Neural progenitor cell (in vitro differentiated cells): Measurements from ENCODE around the gene CCS. TPM values are rescaled to one million over a fixed set of nuclear protein-coding genes. Genes with fewer than 3 reads are reported as not detected.
"Not testable (repeated sequence)": the region's sequence is repeated elsewhere in the genome, so short reads cannot be mapped to it uniquely, and the experiment has no call there.

ENCODE experiments used
- DNase-seq: peaks from one replicate; pipeline ENCODE4 v3.0.0-alpha.2; 2016; ENCODE audit warnings: low spot score
- H2AFZ ChIP-seq: fragments of 200-600 bp; sonication (generic); replicated peaks from 2 replicates; pipeline ENCODE4 v1.6.1; 2016; ENCODE audit warnings: antibody characterized with exemption
- H3F3A ChIP-seq: fragments of 200-600 bp; sonication (generic); 2 replicates; pipeline ENCODE4 v1.6.1; 2016; ENCODE audit warnings: antibody characterized with exemption, low read depth
- H3K27ac ChIP-seq: fragments of 200-600 bp; sonication (generic); 2 replicates; pipeline ENCODE4 v1.5.1; 2016; ENCODE audit warnings: mild to moderate bottlenecking
- H3K27me3 ChIP-seq: fragments of 200-600 bp; sonication (generic); 2 replicates; pipeline ENCODE4 v1.6.1; 2016; ENCODE audit warnings: mild to moderate bottlenecking, moderate library complexity
- H3K36me3 ChIP-seq: fragments of 200-600 bp; sonication (generic); 2 replicates; pipeline ENCODE4 v1.5.1; 2016
- H3K4me1 ChIP-seq: fragments of 200-600 bp; sonication (generic); 2 replicates; pipeline ENCODE4 v1.6.1; 2016; ENCODE audit warnings: mixed run types
- H3K4me2 ChIP-seq: fragments of 200-600 bp; sonication (generic); 2 replicates; pipeline ENCODE4 v1.6.1; 2016
- H3K4me3 ChIP-seq: fragments of 200-600 bp; sonication (generic); 2 replicates; pipeline ENCODE4 v1.5.1; 2016
- H3K79me2 ChIP-seq: fragments of 200-600 bp; sonication (generic); 2 replicates; pipeline ENCODE4 v1.6.1; 2016; ENCODE audit warnings: low read depth
- H3K9ac ChIP-seq: fragments of 200-600 bp; sonication (generic); 2 replicates; pipeline ENCODE4 v1.6.1; 2016
- H3K9me3 ChIP-seq: fragments of 200-600 bp; sonication (generic); 2 replicates; pipeline ENCODE4 v1.5.1; 2016; ENCODE audit warnings: low read depth
- H4K20me1 ChIP-seq: fragments of 200-600 bp; sonication (generic); 2 replicates; pipeline ENCODE4 v1.6.1; 2016; ENCODE audit warnings: low read depth
- H3K27ac Mint-ChIP-seq: 3 replicates; pipeline ENCODE4 v1.8.0; 2021; ENCODE audit warnings: mixed read lengths
- H3K27me3 Mint-ChIP-seq: 2 replicates; pipeline ENCODE4 v1.8.0; 2022; ENCODE audit warnings: low read depth, mild to moderate bottlenecking, inconsistent platforms, moderate library complexity, mixed read lengths; ENCODE audit not compliant: insufficient read depth
- H3K36me3 Mint-ChIP-seq: 3 replicates; pipeline ENCODE4 v1.8.0; 2021; ENCODE audit warnings: mixed read lengths
- H3K4me1 Mint-ChIP-seq: 3 replicates; pipeline ENCODE4 v1.8.0; 2021; ENCODE audit warnings: mixed read lengths
- H3K4me3 Mint-ChIP-seq: 3 replicates; pipeline ENCODE4 v1.8.0; 2021; ENCODE audit warnings: mild to moderate bottlenecking, moderate library complexity, mixed read lengths
- H3K9me3 Mint-ChIP-seq: 3 replicates; pipeline ENCODE4 v1.8.0; 2020; ENCODE audit warnings: mixed read lengths
- EZH2 ChIP-seq: fragments of 200-600 bp; sonication (generic); IDR thresholded peaks from 2 replicates; pipeline ENCODE4 v1.6.1; 2017; ENCODE audit warnings: antibody characterized with exemption, mild to moderate bottlenecking, moderate library complexity
- EZH2phosphoT487 ChIP-seq: fragments of 200-600 bp; sonication (generic); IDR thresholded peaks from 2 replicates; pipeline ENCODE4 v1.6.1; 2017; ENCODE audit warnings: antibody characterized with exemption
- total RNA-seq: library from RNA; depleted of rRNA; stranded (reverse); fragments of >200 nt; gene quantifications from 2 replicates; pipeline ENCODE4 v1.2.3, GENCODE V29; 2015; ENCODE audit warnings: low replicate concordance
- TF ChIP-seq, protein P1 (sequence below): fragments of 200-600 bp; sonication (generic); IDR thresholded peaks from 2 replicates; pipeline ENCODE4 v1.5.1; 2017; ENCODE audit warnings: antibody characterized with exemption, mild to moderate bottlenecking

Gene CCS
- total RNA-seq, 1 donor from 2014 or later, result 44.3 TPM

DNA sequence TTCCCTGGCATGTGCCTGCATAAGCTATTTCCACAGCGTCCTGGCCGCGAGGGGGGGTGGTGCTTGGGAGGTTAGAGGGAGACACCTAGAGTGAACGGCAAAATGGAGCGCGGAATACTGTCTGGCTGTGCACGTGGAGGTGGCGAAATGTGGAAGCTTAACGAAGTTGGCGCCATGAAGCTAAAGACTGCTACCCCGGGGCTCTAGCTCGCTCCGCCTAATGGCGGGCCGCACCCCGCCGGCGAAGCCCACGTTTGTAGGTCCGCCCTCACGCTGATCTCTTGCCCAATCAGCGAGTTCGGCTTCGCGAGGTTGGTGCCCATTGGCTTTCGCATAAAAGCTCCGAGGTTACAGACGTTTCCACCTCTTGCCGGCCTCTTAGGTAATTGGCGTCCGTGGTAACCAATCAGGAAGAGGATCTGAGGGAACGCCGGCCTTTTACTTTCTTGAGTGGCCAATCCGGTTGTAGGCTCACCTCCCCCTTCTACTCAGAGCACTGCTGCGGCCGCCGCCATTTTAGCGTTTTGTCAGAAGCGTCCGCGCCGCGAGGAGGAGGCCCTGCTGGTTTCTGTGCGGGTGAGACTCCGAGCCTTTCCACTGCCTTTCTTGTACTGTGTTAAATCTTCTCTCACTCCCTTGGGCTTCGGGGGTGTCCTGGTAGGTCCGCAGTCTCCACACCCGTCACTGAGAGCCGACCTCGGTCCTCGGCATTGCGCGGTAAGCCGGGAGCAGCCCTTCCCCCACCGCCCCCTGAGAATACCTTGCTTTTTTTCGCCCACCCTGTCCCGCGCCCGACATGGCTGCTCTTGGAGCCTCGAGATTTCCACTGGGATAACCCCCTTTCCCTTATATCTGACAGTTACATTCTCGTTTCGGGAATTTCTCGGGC is 45.4 kb downstream of the CCS start, which contains the start of gene RBM4:
Gene RBM4, plus strand, starts transcription at position 527 of the 889 bp plus-strand sequence. CDS start 1,009 bp downstream, outside the sequence.
- Histone ChIP-seq H3K79me2 (peaks cover 95% of the 10 kb centered on the region), H3K9ac (peak within 1 kb of the TSS; percentile 92), H3K9me3 (no peaks in the 10 kb centered on the region), H3K36me3 (peaks cover 23% of the 10 kb centered on the region), H3K4me3 (peak within 1 kb of the TSS; percentile 77), H4K20me1 (peaks cover 46% of the 10 kb centered on the region), H3K4me2 (peak within 1 kb of the TSS; percentile 84), H3F3A (peaks cover 59% of the 10 kb centered on the region), H3K27ac (peak within 1 kb of the TSS; percentile 95), H3K4me1 (peaks cover 46% of the 10 kb centered on the region), H2AFZ (no peak within 1 kb of the TSS), H3K27me3 (no peaks in the 10 kb centered on the region)
- Mint-ChIP-seq H3K27me3 (peaks cover 14% of the 10 kb centered on the region), H3K4me3 (peak within 1 kb of the TSS; percentile 100), H3K36me3 (peaks cover 36% of the 10 kb centered on the region), H3K4me1 (peaks cover 64% of the 10 kb centered on the region), H3K27ac (peak within 1 kb of the TSS; percentile 99), H3K9me3 (no peaks in the 10 kb centered on the region)
- peak; percentile 100 for DNase-seq
- TF ChIP-seq, protein P1, sequence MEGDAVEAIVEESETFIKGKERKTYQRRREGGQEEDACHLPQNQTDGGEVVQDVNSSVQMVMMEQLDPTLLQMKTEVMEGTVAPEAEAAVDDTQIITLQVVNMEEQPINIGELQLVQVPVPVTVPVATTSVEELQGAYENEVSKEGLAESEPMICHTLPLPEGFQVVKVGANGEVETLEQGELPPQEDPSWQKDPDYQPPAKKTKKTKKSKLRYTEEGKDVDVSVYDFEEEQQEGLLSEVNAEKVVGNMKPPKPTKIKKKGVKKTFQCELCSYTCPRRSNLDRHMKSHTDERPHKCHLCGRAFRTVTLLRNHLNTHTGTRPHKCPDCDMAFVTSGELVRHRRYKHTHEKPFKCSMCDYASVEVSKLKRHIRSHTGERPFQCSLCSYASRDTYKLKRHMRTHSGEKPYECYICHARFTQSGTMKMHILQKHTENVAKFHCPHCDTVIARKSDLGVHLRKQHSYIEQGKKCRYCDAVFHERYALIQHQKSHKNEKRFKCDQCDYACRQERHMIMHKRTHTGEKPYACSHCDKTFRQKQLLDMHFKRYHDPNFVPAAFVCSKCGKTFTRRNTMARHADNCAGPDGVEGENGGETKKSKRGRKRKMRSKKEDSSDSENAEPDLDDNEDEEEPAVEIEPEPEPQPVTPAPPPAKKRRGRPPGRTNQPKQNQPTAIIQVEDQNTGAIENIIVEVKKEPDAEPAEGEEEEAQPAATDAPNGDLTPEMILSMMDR, result peak; percentile 12
- TF ChIP-seq EZH2, result no peak
- TF ChIP-seq EZH2phosphoT487, result no peak

DNA sequence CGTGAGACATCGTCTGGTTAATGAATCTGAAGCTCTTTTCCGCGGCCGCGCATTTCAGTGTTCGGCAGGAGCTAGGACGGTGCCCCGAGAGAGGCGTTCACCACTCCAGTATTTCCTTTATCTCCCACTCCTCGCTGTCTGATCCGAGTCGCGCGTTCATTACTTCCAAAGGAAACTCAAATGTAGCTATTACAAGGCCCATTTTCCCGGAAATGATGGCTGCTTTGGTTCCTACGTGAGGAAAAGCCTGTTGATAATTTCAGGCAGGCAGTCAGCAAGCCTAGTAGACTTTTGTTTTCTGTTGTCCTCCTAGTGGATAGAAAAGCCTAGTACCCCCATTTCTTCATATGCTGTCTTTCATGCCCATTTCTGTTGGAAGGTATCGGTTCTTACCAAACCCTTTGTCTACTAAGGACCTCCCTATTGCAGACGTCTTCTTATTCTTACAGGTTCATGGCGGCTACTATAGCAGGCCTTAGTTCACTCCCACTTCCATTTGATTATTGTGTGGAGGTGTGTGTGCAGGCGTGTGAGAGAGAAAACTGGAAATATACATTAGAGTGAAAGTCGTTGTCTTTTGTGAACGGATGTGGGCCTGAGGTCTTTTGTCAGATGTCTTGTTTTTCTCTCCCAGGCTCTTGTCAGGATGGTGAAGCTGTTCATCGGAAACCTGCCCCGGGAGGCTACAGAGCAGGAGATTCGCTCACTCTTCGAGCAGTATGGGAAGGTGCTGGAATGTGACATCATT is 46.3 kb downstream of the CCS start:
- Mint-ChIP-seq H3K9me3 (no peaks in the 10 kb centered on the region), H3K27me3 (peaks cover 14% of the 10 kb centered on the region), H3K4me3 (peak overlapping the region; percentile 100), H3K36me3 (peaks cover 40% of the 10 kb centered on the region), H3K27ac (peak overlapping the region; percentile 99), H3K4me1 (peaks cover 68% of the 10 kb centered on the region)
- DNase-seq, result no peak
- Histone ChIP-seq H3K79me2 (peaks cover 95% of the 10 kb centered on the region), H3K9ac (peak overlapping the region; percentile 92), H3K4me2 (peak overlapping the region; percentile 84), H4K20me1 (peaks cover 55% of the 10 kb centered on the region), H3K27me3 (no peaks in the 10 kb centered on the region), H3K36me3 (peaks cover 25% of the 10 kb centered on the region), H2AFZ (no peak overlapping the region), H3K9me3 (no peaks in the 10 kb centered on the region), H3K27ac (peak overlapping the region; percentile 95), H3F3A (peaks cover 55% of the 10 kb centered on the region), H3K4me3 (peak overlapping the region; percentile 77), H3K4me1 (peaks cover 53% of the 10 kb centered on the region)
- TF ChIP-seq, protein P1, result no peak
- TF ChIP-seq EZH2phosphoT487 (no peak), EZH2 (no peak)

DNA sequence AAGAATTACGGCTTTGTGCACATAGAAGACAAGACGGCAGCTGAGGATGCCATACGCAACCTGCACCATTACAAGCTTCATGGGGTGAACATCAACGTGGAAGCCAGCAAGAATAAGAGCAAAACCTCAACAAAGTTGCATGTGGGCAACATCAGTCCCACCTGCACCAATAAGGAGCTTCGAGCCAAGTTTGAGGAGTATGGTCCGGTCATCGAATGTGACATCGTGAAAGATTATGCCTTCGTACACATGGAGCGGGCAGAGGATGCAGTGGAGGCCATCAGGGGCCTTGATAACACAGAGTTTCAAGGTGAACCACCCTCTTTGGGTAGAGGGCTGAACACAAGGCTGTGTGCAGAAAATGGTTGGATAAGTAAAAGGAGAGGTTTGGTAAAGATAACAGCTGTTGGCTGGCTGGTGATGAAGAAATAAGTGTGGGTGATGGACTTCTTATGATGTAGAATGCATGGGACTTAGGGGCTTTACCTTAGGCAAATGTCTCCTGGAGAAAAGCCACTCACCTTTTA is 46.9 kb downstream of the CCS start:
- H3K4me1 ChIP-seq, result peaks cover 53% of the 10 kb centered on the region

More for the DNA sequence above, 46.9 kb downstream of the CCS start:
- peak overlapping the region; percentile 84 for H3K4me2 ChIP-seq
- H3K27ac ChIP-seq, H3K27me3 ChIP-seq, H3K9me3 ChIP-seq, DNase-seq, H2AFZ ChIP-seq, H3K9me3 Mint-ChIP-seq: not testable (repeated sequence)
- Mint-ChIP-seq H3K27me3 (peaks cover 11% of the 10 kb centered on the region), H3K36me3 (peaks cover 40% of the 10 kb centered on the region), H3K4me3 (peak overlapping the region; percentile 100), H3K4me1 (peaks cover 70% of the 10 kb centered on the region), H3K27ac (peak overlapping the region; percentile 99)
- H3F3A ChIP-seq, result peaks cover 54% of the 10 kb centered on the region
- H3K79me2 ChIP-seq, result peaks cover 95% of the 10 kb centered on the region
- H3K36me3 ChIP-seq, result peaks cover 29% of the 10 kb centered on the region
- peak overlapping the region; percentile 46 for H3K9ac ChIP-seq
- H4K20me1 ChIP-seq, result peaks cover 61% of the 10 kb centered on the region
- H3K4me3 ChIP-seq, result peak overlapping the region; percentile 77
